Raji (cell line): ENCODE measurements around the gene MNAT1.

ENCODE experiments used
- POLR2A ChIP-seq: IDR thresholded peaks from 2 replicates; pipeline ENCODE4 v1.6.1; 2011; ENCODE audit warnings: low read depth, low read length, control low read depth; ENCODE audit not compliant: insufficient read depth

MNAT1 gene

DNA sequence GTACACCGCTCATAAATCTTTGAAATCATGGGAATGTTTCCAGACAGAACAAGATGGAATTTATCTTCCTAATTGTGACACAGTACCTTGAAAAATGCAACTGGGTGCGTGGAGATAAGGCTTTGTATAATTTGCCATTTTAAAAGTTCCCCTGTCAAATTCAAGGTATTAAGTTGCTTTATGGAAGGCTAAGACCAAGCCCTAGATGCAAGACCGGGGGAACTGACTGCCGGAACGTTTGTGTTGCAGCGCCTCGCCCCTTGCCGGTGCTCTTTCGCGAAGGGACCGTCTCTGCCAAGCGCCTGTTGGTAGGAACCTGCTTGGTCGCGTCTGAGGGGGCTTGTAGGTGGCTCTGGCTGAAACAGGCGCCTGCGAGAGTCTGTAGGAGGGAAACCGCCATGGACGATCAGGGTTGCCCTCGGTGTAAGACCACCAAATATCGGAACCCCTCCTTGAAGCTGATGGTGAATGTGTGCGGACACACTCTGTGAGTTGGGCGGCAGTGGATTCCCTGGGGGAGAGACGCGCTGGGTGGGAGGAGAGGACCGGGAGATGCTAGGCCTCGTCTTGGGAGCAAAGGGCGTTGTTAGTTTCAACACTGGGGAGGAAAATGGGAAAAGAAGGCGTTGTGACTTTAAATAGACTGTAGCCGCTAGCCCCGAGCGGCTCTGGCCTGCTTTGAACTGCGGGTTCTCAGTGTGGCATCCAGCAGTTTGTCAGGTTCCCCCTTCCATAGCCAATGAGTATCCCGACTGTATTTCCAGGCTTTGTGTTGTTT, at the start of gene MNAT1:
Gene MNAT1 (plus strand): TSS at position 297 of the 778 bp plus-strand sequence. CDS start 102 bp downstream, at position 399.
- peak; percentile 88 for TF ChIP-seq POLR2A

DNA sequence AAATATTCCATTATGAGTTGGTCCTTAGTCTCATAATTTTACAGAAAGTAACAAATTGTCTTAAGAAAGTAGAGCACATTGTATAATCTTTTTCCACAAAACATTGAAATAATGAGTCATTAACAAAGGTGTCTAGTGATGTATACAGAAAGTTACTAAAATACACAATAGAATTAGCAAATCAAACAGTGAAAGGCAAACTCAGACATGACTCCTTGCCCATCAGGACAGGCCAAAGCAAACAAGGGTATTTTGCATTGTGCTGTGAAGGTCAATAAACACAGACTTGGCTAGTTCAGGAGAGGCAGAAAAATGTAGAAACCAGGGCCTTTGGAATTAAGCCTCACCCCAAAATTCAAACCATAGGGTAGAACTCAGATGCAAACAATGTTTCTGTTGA, 47.7 kb upstream of the MNAT1 start:
- TF ChIP-seq POLR2A: no peak

DNA sequence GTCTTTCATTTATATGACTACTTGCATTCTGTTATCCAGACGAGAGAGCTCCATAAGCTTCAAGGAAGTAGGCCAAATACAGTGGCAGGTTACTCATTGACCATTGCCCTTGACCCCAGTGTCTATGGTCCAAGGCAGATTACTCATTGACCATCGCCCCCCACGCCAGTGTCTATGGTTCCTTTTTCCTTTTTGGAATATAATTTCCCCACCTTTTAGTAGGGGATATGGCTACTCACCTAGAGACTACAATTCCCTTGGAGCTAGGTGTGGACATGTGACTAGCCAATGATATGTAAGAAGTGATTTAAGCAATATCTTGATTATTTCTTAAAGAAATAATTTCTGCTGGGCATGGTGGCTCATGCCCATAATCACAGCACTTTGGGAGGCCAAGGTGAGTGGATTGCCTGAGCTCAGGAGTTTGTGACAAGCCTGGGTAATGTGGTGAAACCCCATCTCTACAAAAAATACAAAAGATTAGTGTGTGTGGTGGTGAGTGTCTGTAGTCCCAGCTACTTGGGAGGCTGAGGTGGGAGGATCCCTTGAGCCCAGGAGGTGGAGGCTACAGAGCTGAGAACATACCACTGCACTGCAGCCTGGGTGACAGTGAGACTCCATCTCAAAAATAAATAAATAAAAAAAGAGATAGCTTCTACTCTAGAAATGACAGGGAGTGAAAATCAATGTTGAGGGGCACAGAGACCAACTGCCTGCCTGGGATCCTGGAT, 43.0 kb upstream of the MNAT1 start:
- TF ChIP-seq POLR2A: no peak

GRCh38 chr14:60695327-60695726, 39.2 kb upstream of the MNAT1 start:
- TF ChIP-seq POLR2A: no peak

GRCh38 chr14:60700598-60700997, 34.0 kb upstream of the MNAT1 start:
- no peak for TF ChIP-seq POLR2A

- no peak for TF ChIP-seq POLR2A
Measured at GRCh38 chr14:60705100-60705499, 29.5 kb upstream of the MNAT1 start.

- TF ChIP-seq POLR2A: no peak
Measured at GRCh38 chr14:60707858-60708257, 26.7 kb upstream of the MNAT1 start.

- no peak for TF ChIP-seq POLR2A
Measured at GRCh38 chr14:60710494-60710893, 24.1 kb upstream of the MNAT1 start.

- TF ChIP-seq POLR2A: no peak
Measured at GRCh38 chr14:60713513-60713912, 21.0 kb upstream of the MNAT1 start.

GRCh38 chr14:60720391-60720790, 14.2 kb upstream of the MNAT1 start:
- no peak for TF ChIP-seq POLR2A

DNA sequence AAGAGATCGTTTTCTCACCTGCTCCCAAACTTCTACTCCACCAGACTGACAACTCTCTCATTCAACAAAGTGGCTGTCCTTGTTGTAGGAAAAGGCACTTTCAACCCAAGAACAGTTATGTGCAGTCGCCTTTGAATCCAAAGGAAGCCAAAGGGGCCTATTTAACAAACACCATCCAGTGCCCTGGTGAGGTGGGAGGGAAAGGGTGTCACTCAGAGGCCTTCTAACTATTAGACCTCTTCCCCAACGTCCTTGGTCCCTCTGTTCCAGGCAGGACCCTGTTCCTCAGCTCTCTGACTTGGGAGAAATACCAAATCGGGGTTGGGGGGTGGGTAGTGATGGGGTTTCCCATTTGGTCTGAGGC, 13.6 kb upstream of the MNAT1 start:
- no peak for TF ChIP-seq POLR2A

DNA sequence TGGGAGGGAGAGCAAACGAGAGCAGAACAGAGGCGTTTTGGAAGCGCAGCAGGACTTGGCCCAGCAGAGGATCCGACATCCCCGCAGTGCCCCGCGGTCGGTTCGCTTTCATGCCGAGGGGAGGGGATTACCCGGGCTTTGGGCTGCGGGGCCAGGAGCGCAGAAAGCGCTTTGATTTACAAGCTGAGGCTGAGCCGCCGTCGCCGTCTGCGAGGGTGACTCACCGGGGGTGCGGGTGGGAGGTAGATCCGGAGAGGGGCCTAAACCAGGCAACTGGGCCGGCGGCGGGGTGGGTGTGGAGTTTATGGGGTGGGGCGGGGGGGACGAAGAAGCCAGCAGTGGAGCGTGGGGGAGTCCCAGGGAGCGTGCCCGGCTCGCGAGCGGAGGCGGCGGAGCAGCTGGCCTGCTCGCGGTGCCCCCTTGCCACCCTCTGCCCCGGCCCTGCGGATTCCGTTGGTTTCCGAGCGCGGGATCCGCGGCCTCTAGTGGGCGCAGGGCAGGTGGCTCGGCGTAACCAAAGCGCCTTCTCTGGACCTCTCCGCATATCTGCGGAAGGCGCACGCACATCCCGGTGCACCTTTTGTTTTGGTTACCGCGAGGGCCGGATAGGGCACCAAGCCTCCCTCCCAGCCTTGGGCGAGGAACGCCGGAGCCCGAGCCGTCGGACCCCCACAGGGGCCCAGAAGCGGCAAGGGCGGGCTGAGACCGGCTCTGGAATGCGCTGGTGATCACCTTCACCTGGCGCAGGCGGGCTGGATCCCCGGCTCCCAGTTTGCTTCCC, 13.0 kb upstream of the MNAT1 start:
- TF ChIP-seq POLR2A: no peak

GRCh38 chr14:60722107-60722356, 12.5 kb upstream of the MNAT1 start:
- no peak for TF ChIP-seq POLR2A

DNA sequence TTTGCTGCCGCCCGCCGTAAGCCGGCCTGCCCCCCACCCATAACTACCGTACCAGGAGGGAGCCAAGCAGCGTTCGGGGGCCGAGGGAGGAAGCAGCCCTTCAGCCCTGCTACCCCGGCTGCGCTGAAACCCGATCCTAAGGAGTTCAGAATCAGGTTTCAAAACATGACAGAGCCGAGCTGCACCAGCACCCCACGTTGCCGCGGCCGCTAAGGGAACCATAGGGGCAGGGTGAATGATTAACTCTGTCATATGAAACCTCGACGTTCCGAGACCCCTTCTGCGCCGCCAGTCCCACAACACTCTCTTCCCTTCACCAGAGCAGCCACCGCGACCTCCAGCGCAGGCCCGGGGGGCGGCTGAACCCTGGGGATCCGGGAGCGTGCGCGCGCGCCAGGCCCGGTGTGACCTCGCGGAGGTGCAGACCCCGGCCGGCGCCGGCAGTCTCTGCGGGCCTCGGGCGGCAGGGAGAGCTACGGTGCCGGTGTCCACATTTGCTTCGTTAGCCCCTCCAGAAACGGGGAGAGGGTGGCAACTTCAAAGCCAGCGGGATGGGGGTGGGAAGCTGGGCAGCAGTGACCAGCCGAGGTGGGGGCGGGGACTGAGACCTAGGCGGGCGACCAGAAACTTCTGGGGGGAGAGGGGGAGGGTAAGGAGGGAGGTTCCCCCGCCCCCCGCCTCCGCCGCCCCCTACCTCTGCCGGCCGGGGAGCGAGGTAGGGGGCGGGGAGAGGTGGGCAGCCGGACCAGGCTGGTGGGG, 12.0 kb upstream of the MNAT1 start:
- TF ChIP-seq POLR2A: no peak
